IPS-NIHi11 (cell line): ENCODE data around the gene SRGAP3.

Experiments
- DNase-seq: peaks from one replicate; pipeline ENCODE4 v3.0.0; 2012; ENCODE audit warnings: mixed read lengths, low spot score

SRGAP3 gene

DNA sequence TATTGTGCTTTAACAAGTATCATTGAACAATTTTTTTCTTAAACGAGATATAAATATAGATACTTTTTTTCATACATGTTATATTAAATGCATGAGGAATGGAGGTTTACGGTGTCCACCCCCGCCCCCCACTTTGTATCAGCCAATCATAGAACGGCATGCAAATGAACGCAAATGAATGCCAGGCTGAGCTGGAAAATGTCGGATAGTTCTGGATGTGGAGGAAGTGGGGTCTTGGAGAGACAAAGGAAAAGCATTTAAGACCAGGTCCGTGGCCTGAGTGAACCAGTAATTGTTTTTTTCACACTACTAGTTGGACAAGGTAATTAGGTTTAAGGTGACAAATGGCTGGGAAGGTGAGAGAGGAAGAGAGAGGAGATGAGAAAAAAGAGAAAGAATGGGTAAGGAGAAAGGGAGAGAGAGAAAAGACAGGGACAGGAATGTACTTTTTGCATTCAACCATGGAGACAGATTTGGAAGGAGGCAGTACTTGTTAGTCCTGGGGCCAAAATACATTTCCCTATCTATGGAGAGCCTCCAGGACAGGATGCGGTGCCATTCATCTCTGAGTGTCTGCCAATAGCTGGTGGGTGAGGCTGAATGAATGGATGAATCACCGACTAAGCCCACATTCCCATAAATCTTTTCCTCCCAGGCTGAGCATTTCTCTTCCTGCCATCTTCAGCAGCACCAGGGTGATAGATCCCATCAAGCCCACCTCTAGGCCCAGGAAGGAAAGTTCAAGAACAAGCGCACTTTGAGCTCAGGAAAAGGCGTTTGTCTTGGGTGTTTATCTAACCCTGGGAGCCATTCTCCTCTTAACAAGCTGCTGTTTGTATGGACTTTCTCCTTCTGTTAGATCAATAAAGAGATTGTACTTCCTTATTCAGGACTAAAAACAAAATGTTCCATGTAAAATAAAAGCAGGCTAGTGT, 284.7 kb downstream of the SRGAP3 start:
- DNase-seq = no peak

DNA sequence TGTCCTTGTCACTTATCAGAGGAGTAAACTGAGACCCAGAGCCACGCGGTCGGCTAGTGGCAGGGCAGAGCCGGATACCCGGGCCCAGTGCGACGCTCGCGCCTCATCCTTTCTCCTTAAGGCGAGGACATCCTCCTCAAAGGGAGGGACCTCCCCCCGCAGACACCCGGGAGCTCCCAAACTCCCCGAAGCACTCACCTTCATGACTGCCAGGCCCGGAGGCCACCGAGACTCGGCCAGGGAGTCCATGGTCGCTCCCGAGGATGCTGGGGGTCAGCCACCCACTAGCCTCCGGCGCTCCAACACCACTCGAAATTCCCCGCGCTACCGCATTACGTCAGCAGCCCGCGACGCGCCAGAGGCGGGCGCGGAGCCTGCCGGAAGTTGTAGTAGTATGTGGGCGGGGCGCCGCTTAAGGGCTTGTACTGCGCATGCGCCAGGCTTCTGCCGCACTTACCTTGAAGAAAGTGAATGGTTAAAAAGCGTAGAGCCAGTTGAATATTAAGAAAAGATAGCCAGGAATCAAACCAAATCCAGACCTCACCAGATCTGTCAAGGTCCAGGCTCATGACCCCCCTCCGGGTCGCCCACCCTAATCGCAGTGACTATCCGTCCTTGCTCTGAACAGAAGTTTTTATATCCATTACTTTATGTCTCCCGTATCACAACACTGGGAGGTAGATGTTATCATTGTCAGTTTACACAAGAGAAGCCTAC, 286.2 kb downstream of the SRGAP3 start, which contains the start of gene RAD18:
Gene RAD18, minus strand, starts transcription at position 336 of the 717 bp plus-strand sequence. Its CDS starts 87 bp downstream, at position 249.
- DNase-seq = peak; percentile 95

DNA sequence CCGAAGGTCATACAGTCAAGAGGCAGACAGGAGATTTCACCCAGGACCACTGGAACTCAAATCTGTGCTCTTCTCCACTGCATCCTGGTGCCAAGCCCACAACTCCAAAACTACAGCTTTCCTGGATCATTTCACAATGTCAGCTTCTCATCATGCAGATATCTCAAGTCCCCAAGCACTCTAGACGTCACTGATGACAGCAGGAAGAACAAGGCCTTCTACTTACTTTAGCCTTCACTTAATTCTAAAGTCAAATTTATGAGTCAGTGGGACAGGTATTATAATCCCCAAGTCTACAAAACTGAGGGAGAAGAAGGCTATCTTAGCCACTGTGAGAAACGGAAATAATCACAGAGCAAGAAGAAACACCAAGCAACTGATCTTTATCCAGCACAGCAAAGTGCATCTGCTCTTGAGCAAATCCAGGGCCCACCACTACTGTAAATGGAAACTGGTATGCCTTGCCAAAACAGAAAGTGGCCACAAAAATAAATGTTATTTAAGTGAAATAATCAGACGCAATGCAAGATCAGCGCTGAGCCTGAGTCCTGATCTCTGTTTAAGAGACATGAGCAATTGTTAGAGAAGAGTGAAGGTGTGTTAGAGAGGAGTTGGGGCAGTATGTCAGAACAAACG, 287.1 kb downstream of the SRGAP3 start:
- no peak for DNase-seq

- no peak for DNase-seq
Measured at GRCh38 chr3:8959668-8960067, 289.8 kb downstream of the SRGAP3 start.

GRCh38 chr3:8954938-8955763, 294.3 kb downstream of the SRGAP3 start:
- no peak for DNase-seq

GRCh38 chr3:8953313-8953712, 296.1 kb downstream of the SRGAP3 start:
- no peak for DNase-seq

DNA sequence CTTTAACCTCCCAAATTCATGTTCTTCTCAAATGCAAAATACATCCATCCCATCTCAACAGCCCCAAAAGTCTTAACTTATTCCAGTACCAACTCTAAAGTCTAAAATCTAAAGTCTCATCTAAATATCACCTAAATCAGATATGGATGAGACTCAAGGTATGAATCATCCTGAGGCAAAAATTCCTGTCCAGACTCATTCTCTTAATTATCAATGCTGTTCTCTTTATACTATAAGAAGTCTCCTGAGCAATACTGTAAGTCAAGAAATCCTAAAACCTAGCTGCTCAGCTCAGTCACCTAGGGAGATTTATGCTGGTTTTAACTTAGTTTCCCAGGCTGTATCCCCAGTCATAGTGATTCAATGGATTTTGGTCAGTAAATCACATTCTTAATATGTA, 297.3 kb downstream of the SRGAP3 start:
- DNase-seq = no peak

DNA sequence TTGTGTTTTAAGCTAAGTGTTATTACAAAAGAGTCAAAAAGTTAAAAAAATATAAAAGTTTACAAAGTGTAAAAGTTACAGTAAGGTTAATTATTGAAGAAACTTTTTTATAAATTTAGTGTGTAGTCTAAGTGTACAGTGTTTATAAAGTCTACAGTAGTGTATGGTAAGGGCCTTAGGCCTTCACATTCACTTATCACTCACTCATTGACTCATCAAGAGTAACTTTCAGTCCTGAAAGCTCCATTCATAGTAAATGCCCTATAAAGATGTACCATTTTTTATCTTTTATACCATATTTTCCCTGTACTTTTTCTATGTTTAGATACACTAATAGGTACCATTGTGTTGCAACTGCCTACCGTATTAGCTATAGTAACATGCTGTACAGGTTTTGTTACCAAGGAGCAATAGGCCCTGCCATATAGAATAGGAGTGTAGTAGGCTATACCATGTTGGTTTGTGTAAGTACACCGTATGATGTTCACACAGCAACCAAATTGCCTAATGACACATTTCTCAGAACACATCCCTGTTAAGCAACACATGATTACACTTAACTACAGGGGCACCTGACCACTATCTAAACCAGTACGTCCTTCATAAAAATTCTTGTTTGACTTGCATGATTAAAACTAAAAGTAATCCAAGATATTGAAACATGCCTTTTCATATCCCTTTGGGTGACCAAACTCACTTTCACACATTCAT, 303.4 kb downstream of the SRGAP3 start:
- no peak for DNase-seq

DNA sequence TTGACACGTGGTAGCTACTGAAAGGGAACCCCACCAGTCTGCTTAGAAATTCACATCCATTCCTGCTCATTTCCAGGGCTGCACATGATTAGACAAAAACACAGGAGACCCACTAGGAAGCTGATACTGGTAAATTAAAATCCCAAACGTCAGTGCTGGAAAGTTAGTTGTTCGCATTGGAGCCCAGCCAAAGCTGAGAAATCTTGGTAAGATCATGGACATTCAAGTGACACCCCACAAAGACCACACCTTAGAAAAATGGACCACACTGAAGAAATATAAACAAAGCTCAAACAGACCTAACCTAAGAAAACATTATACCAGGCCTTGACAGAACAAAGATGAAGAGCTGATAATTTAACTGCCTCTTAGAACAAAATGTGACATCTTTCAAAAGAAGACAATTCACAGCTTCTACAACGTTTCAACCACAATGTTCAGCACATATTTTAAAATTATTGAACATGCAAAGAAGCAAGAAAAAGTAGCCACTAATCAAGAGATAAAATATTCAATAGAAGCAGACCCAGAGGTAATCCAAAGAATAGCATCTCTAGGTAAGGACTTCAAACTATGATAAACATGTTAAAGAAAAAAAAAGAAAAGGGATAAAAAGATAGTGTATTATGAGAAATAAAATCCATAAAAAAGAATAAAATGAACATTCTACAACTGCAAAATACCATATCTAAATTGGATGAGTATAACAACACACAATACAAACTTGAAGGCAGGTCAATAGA, 306.5 kb downstream of the SRGAP3 start:
- DNase-seq = no peak

DNA sequence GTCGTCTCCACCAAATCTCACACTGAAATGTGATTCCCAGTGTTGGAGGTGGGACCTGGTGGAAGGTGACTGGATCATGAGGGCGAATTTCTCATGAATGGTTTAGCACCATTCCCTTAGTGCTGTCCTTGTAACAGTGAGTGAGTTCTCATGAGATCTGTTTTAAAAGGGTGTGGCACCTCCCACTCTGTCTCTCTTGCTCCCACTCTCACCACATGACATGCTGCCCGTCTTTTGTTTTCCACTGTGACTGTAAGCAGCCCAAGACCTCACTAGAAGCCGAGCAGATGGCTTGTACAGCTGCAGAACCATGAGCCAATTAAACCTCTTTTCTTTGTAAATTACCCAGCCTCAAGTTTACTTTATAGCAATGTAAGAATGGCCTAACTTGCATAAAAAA, 307.3 kb downstream of the SRGAP3 start:
- DNase-seq = no peak

DNA sequence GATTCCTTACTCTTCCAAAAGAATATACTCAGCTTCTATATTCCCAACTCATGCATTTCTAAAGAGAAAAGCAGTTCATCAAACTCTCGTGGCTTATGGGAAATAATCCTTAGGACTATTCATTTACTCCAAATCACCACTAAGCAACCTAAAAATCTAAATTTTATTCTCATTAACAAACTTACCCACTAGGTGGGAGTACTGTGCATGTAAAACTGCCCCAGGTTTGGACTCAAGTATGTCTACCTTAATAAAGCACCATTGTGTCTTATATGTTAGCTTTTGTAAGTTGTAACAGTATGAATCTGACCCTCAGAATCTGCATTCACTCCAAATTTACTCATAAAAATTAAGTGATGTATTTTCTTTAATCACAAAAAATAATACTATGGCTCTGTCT, 311.4 kb downstream of the SRGAP3 start:
- peak; percentile 8 for DNase-seq

DNA sequence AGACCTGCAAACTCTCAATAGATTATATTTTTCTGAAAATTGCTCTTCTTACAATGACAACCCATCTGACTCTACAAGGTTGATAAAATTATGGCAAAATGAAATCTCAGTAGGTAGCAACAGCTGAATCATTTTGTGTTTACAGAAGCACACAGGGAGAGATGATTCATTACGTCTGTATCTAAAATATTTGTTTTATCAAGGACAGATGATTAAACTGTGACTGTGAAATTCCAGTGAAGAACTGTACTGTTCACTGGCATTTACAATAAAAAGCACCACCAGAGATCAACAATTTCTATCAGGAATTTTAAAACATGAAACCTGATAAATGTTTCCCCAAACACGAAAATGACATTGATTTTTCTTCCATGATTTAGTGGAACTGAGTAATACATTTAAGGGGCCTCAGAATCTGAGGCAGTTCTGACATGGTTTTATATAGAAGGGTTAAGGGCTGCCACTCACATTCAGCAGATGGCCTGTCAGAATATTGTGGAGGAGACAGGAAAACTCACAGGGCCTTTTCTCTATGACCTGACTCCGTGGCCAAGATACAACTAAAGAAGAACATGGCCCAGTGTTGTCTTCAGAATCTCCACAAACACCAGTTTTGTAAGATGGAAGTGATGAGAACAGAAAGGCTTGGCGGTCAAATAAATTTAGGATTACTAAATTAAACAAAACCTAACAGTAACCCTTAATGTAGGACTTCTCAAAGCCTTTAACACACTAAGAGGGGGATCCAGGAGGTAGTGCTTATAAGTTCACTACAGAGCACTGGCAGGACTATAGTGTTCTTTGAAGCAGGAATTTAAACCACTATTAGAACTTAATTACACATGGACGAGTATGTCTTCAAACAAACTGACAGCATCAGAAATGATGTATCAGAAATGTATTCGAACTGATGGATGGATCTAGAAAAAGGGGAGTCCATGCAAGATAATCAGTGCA, 312.1 kb downstream of the SRGAP3 start:
- no peak for DNase-seq

- no peak for DNase-seq
Measured at GRCh38 chr3:8932507-8932906, 316.9 kb downstream of the SRGAP3 start.

GRCh38 chr3:8931342-8931741, 318.1 kb downstream of the SRGAP3 start:
- no peak for DNase-seq
